GM19193 (cell line): ENCODE measurements around the gene B4GALNT2.

Source experiments
- POLR2A ChIP-seq: IDR thresholded peaks from 4 replicates; pipeline ENCODE4 v1.6.1; 2011; ENCODE audit not compliant: insufficient read depth, insufficient read length; ENCODE audit errors: extremely low read depth

B4GALNT2 gene

DNA sequence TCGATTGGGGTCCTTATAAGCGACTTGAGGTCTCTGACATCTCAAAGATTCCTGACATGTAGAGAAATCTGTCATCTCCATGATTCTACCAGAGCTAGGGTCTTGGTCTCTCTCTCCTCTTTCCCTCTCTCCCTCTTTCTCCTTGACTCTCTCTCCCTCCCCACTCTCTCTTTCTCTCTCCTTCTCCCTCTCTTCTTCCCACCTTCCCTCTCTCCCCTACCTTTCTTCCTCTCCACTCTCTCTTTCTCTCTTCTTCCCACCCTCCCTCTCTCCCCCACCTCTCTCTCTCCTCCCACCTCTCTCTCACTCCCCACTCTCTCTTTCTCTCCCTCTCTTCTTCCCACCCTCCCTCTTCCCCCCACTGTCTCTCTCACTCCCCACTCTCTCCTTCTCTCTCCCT is 32.6 kb downstream of the B4GALNT2 start:
- TF ChIP-seq POLR2A = no peak

DNA sequence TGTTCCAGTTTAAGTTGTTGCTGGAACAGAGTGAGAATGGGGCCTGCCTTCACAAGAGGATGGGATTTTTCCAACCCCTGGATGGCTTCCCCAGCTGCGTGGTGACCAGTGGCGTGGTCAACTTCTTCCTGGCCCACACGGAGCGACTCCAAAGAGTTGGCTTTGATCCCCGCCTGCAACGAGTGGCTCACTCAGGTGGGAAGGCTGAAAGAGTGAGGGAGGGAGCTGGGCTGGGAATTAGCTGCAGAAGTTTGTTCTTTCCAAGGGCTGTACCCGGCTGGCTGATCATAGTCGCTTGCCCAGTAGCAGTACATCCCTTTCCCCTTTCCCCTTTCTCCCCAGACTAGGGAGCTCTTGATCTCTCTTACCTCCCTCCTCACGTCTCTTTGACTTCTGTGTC is 36.1 kb downstream of the B4GALNT2 start:
- TF ChIP-seq POLR2A = no peak

DNA sequence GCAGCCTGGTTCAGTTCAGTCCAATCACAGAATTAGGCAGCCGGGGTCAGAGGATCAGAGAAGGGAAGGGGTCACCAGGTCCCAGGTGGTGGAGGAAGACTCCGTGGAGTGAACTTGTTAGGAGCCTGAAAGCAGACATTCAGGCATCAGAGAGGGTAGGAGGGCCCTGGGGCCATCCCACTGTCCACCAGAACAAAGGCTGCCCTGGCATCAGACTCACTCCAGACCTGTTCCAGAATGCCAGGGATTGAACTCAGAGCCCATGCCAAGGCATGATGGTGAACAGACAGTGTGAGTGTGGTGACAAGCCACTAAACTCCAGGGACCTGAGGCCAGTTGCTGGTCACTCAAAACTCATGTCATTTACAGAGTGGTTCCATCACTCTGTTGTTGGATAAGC is 37.6 kb downstream of the B4GALNT2 start:
- TF ChIP-seq POLR2A = no peak

DNA sequence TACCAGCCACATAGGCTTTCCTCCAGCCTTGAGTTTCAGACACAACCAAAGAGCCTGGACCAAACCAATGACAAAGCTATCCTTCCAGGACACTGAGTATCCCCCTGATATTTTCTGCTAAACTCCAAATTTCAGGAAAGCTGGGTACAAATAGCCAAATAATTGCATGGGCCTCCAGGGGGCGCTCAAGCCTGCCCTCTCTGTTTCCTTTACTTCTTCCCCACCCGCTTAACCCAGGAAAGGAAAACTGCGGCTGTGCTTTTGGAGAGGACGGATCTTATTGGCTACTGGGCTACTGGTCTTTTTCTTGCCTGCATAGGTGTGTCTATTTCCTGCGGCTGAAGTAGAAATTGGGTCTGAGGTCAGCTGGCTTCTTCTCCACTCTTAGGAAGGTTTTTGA is 47.7 kb downstream of the B4GALNT2 start:
- TF ChIP-seq POLR2A = no peak

DNA sequence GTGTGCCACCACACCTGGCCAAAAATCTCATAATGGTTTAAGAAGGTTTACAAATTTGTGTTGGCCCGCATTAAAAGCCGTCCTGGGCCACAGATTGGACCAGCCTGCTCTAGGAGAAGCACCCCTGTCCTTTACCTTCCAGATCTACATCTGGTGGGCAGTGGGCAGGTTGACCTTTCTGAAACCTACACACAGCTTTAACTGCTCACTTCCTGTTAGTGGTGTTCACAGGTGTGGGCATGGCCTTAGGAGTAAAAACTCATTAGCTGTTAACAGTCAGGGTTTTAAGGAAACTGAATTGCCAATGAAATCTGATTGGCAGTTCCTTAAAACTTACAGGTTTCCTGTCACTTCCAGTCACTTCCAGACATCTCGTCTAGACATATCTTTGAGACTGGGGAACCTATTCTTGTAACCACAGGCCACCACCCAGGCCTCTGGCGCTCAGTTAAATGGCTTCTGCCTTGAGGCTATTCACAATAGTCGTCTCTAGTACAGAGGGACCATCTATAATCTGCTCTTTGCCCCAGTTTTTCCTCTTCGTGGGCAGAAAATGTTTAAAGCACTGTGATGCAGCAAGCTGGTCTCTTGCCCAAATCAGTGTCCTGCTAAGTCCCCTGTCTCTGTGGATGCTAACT is 48.5 kb downstream of the B4GALNT2 start:
- no peak for TF ChIP-seq POLR2A

DNA sequence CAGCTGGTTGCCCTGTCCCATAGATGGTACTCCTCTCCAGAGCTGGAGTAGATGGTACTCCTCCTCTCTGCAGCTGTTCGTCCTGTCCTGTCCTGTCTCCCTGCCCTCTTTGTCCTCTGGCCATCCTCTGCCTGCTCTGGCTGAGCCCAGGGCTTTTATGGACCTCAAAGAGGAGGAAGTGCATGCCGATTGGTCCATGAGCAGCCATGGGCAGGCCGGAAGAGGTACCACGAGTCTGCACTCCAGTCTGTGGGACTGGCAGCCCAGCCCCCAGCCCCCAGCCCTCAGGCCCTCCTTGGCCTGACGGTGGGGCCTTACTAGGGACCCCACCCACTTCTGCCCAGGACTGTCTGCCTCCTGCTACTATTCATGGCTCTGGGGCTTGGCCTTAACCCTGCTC is 50.8 kb downstream of the B4GALNT2 start:
- no peak for TF ChIP-seq POLR2A

DNA sequence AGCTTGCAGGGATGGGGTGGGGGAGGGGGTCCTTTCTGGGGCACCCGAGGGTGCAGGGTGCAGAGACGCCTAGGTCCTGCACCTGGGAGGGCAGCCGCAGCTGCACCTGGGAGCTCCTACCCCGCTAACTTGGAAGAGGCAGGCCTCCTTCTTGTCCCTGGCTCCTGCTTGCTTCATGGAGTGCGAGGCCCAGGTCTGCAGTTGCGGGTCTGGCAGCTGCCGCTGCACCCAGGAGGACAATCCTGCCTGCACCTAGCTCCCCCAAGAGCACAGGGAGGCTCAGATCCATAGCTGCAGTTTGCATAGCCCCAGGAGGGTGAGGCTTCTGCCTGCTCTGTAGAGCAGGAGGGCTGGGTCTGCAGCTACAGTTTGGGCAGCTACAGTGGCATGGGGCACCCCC is 51.2 kb downstream of the B4GALNT2 start:
- no peak for TF ChIP-seq POLR2A

DNA sequence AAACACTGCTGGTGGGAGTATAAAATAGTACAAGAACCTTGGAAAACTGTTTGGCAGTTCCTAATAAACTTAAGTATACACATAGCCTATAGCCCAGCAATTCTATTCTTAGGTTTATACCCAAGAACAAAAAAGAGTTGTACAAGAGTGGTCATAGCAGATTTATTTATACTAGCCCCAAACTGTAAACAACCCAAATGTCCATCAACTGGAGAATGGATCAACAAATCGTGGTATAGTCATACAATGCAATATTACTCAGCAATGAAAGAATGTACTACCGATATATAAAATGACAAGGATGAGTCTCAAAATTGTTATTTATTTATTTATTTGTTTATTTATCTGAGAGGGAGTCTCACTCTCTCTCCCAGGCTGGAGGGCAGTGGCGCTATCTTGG is 54.7 kb downstream of the B4GALNT2 start:
- TF ChIP-seq POLR2A = no peak

DNA sequence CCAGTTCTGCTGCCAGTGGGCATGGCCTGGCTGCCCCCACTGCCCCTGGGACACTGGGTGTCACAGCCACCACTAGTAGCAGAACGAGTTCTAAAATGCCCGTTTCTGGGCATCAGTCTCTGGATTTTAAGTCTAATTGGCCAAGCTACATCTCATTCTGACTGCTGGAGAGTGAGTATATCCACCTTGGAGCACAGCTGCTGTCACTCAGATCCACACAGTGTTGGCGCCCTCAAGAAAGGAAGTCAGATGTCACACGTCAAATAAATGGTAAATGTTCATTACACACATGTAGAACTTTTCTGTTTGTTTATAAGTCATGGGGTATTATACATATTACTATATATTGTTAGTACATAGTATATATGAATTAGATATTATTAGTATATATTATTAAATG is 58.4 kb downstream of the B4GALNT2 start:
- TF ChIP-seq POLR2A = no peak

DNA sequence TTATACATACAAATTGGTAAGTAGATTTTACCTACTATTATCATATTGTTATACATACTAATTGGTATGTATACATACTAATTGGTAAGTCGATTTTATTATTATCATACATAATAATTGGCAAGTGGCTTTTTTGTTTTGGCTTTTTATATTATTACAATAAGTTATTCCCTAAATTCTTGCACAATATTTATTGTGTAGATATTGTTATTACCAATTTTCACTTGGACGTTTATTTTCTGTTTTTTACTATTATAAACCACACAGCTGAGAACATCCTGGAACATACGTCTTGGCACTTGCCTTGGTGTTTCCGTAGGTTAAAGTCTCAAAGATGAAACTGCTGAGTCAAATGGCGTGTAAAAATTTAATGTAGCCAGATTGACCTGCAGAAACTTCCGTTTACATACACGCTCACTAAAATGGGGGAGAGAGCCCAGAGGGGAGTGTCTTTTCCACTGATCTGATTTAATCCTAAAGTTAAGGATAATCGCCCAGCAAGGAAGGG is 58.9 kb downstream of the B4GALNT2 start:
- no peak for TF ChIP-seq POLR2A

DNA sequence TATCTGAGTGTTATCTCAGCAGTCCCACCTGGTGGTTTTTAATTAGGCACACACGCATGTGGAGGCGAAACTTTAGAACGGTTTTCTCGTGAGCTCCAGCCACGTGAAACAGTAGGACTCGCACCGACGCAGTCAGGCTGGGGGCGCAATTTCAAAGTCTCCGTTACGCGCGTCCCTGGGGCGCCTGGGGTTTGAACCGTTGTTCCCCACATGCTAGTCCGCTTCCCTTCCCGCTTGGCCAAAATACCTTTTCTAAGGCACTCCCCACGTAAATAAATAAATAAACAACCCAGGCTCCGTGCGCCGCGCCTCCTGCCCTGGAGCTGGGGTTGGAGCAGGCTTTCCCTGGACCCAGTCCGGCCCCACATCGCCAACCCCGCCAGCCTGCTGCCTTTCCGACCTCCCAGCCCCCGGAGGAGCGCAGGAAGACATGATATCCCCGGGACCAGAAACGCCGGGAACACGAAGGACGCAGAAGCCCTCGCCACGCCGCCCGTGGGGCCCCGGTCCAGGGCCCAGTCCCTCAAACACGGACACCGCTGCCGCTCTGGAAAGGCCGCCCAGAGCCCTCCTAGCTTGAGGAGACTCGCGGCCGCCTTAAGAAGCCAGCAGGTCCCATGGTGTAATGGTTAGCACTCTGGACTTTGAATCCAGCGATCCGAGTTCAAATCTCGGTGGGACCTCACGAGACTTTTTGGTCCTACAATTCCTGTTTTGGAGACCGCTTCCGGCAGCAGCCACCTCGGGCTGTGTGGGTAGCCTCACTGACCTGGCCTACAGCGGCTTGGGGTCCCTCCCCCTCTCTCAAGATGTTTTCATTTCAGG is 59.6 kb downstream of the B4GALNT2 start:
- peak; percentile 69 for TF ChIP-seq POLR2A

DNA sequence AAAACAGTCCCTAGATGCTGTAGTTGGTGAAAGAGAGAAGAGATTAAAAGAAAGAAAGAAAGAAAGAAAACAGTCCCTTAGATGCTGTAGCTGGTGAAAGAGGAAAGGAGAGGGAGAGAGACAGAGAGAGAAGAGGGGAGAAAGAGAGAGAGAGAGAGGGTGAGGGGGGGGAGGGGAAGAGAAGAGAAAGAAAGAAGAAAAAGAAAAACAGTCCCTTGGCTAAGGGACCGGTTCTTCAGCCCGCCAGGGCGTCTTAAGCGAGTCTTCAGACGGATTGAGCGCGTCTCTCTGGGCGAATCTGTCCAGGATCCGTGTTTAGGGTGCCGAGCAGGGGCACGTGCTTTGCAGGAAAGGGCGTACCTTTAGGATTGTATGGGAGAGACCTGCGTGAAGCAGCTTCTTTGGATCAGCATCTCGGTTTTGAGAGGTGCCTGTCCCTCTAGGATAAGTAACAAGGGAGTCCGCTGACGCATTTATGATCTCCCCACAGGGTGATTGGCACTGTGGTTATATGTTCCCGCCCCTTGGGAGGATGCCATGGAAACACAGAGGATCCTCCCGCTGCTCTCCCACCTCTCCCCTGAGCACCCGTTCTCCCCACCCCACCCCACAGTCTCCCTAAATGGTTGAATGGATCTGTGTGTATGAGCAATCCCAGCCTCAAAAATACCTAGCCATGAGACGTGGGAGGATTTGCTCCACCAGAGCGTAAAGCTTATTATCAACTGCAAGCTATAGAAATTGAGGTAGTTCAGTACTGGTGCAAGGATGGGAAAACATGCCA is 61.1 kb downstream of the B4GALNT2 start:
- peak; percentile 23 for TF ChIP-seq POLR2A

DNA sequence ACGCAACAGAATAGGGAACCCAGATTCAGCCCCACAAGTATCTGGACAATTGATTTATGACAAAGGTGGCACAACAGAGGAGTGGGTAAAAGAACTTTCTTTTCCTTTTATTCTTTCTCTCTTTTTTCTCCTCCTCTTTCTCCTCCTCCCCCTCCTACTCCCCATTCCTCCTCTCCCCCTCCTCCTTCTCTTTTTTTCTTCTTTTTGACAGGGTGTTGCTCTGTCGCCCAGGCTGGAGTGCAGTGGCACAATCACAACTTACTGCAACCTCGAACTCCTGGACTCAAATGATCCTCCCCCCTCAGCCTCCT is 61.7 kb downstream of the B4GALNT2 start:
- no peak for TF ChIP-seq POLR2A

DNA sequence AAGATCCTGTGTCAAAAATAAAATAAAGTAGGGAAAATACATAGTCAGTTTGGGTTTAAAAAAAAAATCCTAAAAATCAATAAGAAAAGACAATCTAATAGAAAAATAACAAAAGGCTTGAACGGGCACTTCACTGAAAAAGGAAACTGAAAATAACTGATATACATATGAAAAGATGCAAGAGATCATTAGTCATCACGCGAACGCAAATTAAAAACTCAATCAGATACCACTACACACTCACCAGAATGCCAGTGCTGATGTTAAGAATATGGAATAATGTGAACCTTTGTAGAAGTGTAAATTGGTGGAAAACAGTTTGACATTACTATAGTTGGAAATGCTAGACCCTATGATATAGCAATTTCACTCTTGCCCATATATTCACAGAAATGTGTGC is 63.2 kb downstream of the B4GALNT2 start:
- no peak for TF ChIP-seq POLR2A

DNA sequence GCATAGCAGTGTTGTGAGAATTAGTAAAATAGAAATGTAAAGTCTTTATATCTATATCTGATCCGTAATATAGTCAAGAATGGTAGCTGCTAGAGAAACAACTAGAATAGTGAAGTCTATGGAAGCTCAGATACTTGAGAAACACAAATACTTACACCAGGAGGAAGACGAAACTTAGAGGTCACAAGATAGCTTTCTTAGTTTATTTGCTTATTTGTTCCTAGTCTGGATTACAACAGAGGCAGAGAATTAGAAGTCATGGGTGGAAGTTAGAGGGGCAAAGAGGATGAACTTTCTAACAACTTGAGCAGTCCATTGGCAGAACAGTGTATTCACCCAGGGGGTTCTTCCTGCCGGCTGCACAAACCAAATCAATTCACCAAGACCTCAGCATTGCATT is 64.0 kb downstream of the B4GALNT2 start:
- TF ChIP-seq POLR2A = no peak
